ENCODE measurements around the gene ACOX2. TPM values are rescaled to one million over a fixed set of nuclear protein-coding genes. Genes with fewer than 3 reads are reported as not detected.

Gene ACOX2
- total RNA-seq, 2 donors from 2014 or later: 19.7 to 42.5 TPM

- Histone ChIP-seq H3K9me3 (no peaks in the 10 kb centered on the region), H3K27me3 (replicated peaks; ENCODE audit: insufficient read depth) (no peaks in the 10 kb centered on the region), H3K4me3 (no peak overlapping the region), H3K36me3 (no peaks in the 10 kb centered on the region), H3K4me1 (replicated peaks) (no peaks in the 10 kb centered on the region), H3K27ac (no peak overlapping the region)
- TF ChIP-seq POLR2A (IDR thresholded peaks at IDR 0.05): no peak
- TF ChIP-seq POLR2AphosphoS5 (IDR thresholded peaks at IDR 0.05): no peak
- no peak for TF ChIP-seq CTCF (IDR thresholded peaks at IDR 0.05)
- WGBS: 88% methylated on average over 4 of the region's 4 CpGs
- intact Hi-C loops (cut with DNase I): no loop called here
- DNase-seq (ENCODE audit: low spot score): no peak
Observed at GRCh38 chr3:58469096-58469495, 67.9 kb downstream of the ACOX2 start.

GRCh38 chr3:58466899-58467563, 70.0 kb downstream of the ACOX2 start:
- no peak for TF ChIP-seq POLR2AphosphoS5 (IDR thresholded peaks at IDR 0.05)
- intact Hi-C loops (cut with DNase I): no loop called here

GRCh38 chr3:58464866-58465265, 72.1 kb downstream of the ACOX2 start:
- DNase-seq (ENCODE audit: low spot score): no peak
- no peaks in the 10 kb centered on the region for H3K36me3 ChIP-seq
- TF ChIP-seq POLR2AphosphoS5 (IDR thresholded peaks at IDR 0.05): no peak
- TF ChIP-seq CTCF (IDR thresholded peaks at IDR 0.05): no peak
- no peaks in the 10 kb centered on the region for H3K9me3 ChIP-seq
- H3K27me3 ChIP-seq (replicated peaks; ENCODE audit: insufficient read depth): no peaks in the 10 kb centered on the region
- H3K27ac ChIP-seq: no peak overlapping the region
- H3K4me3 ChIP-seq: no peak overlapping the region
- WGBS: 82% methylated on average over 3 of the region's 3 CpGs
- intact Hi-C loops (cut with DNase I): no loop called here
- H3K4me1 ChIP-seq (replicated peaks): peaks cover 5% of the 10 kb centered on the region

More at GRCh38 chr3:58466899-58467563, 70.0 kb downstream of the ACOX2 start:
- DNase-seq (ENCODE audit: low spot score): no peak
- H3K36me3 ChIP-seq: no peaks in the 10 kb centered on the region
- H3K4me1 ChIP-seq (replicated peaks): peaks cover 5% of the 10 kb centered on the region
- 95% methylated on average over 4 of the region's 4 CpGs for WGBS
- no peaks in the 10 kb centered on the region for H3K27me3 ChIP-seq (replicated peaks; ENCODE audit: insufficient read depth)
- H3K27ac ChIP-seq: no peak overlapping the region
- H3K4me3 ChIP-seq: no peak overlapping the region
- H3K9me3 ChIP-seq: no peaks in the 10 kb centered on the region

GRCh38 chr3:58463942-58464271, 73.1 kb downstream of the ACOX2 start:
- Histone ChIP-seq H3K9me3 (no peaks in the 10 kb centered on the region), H3K4me3 (no peak overlapping the region), H3K36me3 (no peaks in the 10 kb centered on the region), H3K27ac (no peak overlapping the region), H3K4me1 (replicated peaks) (peaks cover 5% of the 10 kb centered on the region), H3K27me3 (replicated peaks; ENCODE audit: insufficient read depth) (no peaks in the 10 kb centered on the region)
- TF ChIP-seq POLR2A (IDR thresholded peaks at IDR 0.05) (no peak), CTCF (IDR thresholded peaks at IDR 0.05) (no peak), POLR2AphosphoS5 (IDR thresholded peaks at IDR 0.05) (no peak)
- intact Hi-C loops (cut with DNase I): no loop called here
- 27% methylated on average over 5 of the region's 5 CpGs for WGBS
- DNase-seq (ENCODE audit: low spot score): no peak

- Histone ChIP-seq H3K9me3 (no peaks in the 10 kb centered on the region), H3K4me1 (replicated peaks) (peaks cover 5% of the 10 kb centered on the region), H3K27ac (no peak overlapping the region), H3K27me3 (replicated peaks; ENCODE audit: insufficient read depth) (no peaks in the 10 kb centered on the region), H3K36me3 (no peaks in the 10 kb centered on the region), H3K4me3 (no peak overlapping the region)
- 14% methylated on average over 18 of the region's 18 CpGs for WGBS
- intact Hi-C loops (cut with DNase I): no loop called here
- DNase-seq (ENCODE audit: low spot score): peak; percentile 63
- TF ChIP-seq POLR2A (IDR thresholded peaks at IDR 0.05) (no peak), POLR2AphosphoS5 (IDR thresholded peaks at IDR 0.05) (no peak), CTCF (IDR thresholded peaks at IDR 0.05) (peak; percentile 23 to 73 (median 60))
Observed at GRCh38 chr3:58463181-58463941, 73.6 kb downstream of the ACOX2 start.

Data from prostate gland (tissue), 2 donors.